Adrenal gland (tissue), 12 donors: Measurements from ENCODE around the gene CTSH. TPM values are rescaled to one million over a fixed set of nuclear protein-coding genes. Genes with fewer than 3 reads are reported as not detected.

Source experiments
- DNase-seq, 7 donors: peaks; one replicate each; pipeline ENCODE4 v3.0.0-alpha.2; 2019 to 2020
- H3K27ac ChIP-seq, 5 donors: fragments of 200-600 bp; sonication (generic) in 4 of 5; 1 replicate in 3 of 5; 2 replicates in 2 of 5; pipeline versions ENCODE4 v1.5.1 to v1.8.0; 2016 to 2020; ENCODE audit warnings: mild to moderate bottlenecking in 1 of 5
- H3K27me3 ChIP-seq: fragments of 200-600 bp; 2 replicates; pipeline ENCODE4 v1.8.0; 2021
- H3K36me3 ChIP-seq, 2 donors: fragments of 200-600 bp; replicated peaks in 1 of 2; 1 replicate in 1 of 2; 2 replicates in 1 of 2; pipeline versions ENCODE4 v1.5.1 to v1.8.0; 2018 to 2022
- H3K4me1 ChIP-seq, 2 donors: fragments of 200-600 bp; replicated peaks in 1 of 2; 1 replicate in 1 of 2; 2 replicates in 1 of 2; pipeline versions ENCODE4 v1.5.1 to v1.8.0; 2018 to 2021
- H3K4me3 ChIP-seq, 4 donors: fragments of 200-600 bp; sonication (generic) in 3 of 4; one replicate each; pipeline ENCODE4 v1.5.1; 2016 to 2018
- H3K9me3 ChIP-seq, 3 donors: fragments of 200-600 bp; sonication (generic) in 1 of 3; replicated peaks in 1 of 3; 1 replicate in 2 of 3; 2 replicates in 1 of 3; pipeline versions ENCODE4 v1.5.1 to v1.8.0; 2016 to 2021
- CTCF ChIP-seq, 6 experiments: fragments of 450-650 bp in 4 of 6; fragments of 200-600 bp in 2 of 6; sonication (generic) in 1 of 6; IDR thresholded peaks; 1 replicate in 5 of 6; 2 replicates in 1 of 6; pipeline versions ENCODE4 v1.5.1 to v1.8.0; 2016 to 2021; ENCODE audit warnings: antibody characterized with exemption in 6 of 6, mild to moderate bottlenecking in 2 of 6, moderate library complexity in 1 of 6
- POLR2A ChIP-seq, 2 donors: fragments of 450-650 bp; IDR thresholded peaks; one replicate each; pipeline ENCODE4 v1.6.1; 2017; ENCODE audit warnings: antibody characterized with exemption in 2 of 2, mild to moderate bottlenecking in 2 of 2, moderate library complexity in 1 of 2
- WGBS, 4 donors: extraction: QIAGEN DNeasy Blood & Tissue Kit in 2 of 4; methylation state at CpG; one replicate each; pipeline versions ENCODE4 v1.1.5 to v1.1.7; 2013 to 2017; 5-methylcytosine and 5-hydroxymethylcytosine counted together
- intact Hi-C, 2 donors: fragments of 100-400 bp; cut with DNase I; formaldehyde crosslinking; loops; one replicate each; pipeline versions ENCODE4 v1.14.1 to v1.15.0; 2022 to 2023
- polyA plus RNA-seq, 3 donors: library from polyadenylated mRNA; stranded (reverse); fragments of 200-250 nt in 2 of 3; fragments of 350-450 nt in 1 of 3; fragmentation: Illumina TruSeq in 1 of 3; extraction: RNeasy Lipid Tissue Mini Kit (QIAGEN cat#74804) in 1 of 3; gene quantifications; one replicate each; pipeline ENCODE4 v1.2.3, GENCODE V29; 2013 to 2014
- total RNA-seq, 9 donors: library from RNA; depleted of rRNA in 4 of 9; stranded (reverse); fragments of >200 nt in 4 of 9; fragments of 120-200 nt in 1 of 9; fragmentation: NEBNext Ultra II Directional in 1 of 9; extraction: Animal tissue kit (Norgen Biotek cat#: 25700) in 1 of 9; gene quantifications; one replicate each; pipeline versions ENCODE4 v1.1.0 to v1.2.4, GENCODE V29; 2013 to 2023
- donor health status: healthy with polysubstance abuse.
- donor health status: Bipolar disorder and iron deficiency.
- donor health status: DM: yes; HTN: yes; CAD: no.
- donor health status: DM: no; HTN: no; CAD: no.
- donor health status: DM: no; HTN: no; CAD: no.
- donor health status: DM: yes; HTN: yes; CAD: no.

The CTSH gene
- total and polyA plus RNA-seq, 12 donors, result 24.2 to 303 (median 139) TPM

GRCh38 chr15:78979456-78980320 lies 34.8 kb upstream of the CTSH start:
- Histone ChIP-seq H3K27me3 (no peaks in the 10 kb centered on the region), H3K4me1 (peaks cover 5 to 6% of the 10 kb centered on the region in 2 donors), H3K4me3 (no peak overlapping the region), H3K27ac (no peak overlapping the region), H3K36me3 (no peaks in the 10 kb centered on the region), H3K9me3 (no peaks in the 10 kb centered on the region)
- intact Hi-C loops, result loop anchor here (5.0 kb wide), 1 partner anchor 67 kb away; no protein-coding TSS in a partner anchor
- peak; percentile 79 to 92 (median 88) for DNase-seq
- WGBS, 4 donors, result 49 to 64% (median 53%) methylated on average over 14 to 17 of the region's 17 CpGs
- no peak for TF ChIP-seq POLR2A (IDR thresholded peaks at IDR 0.05)
- TF ChIP-seq CTCF (IDR thresholded peaks at IDR 0.05), result peak; percentile 72 to 84 (median 79)

GRCh38 chr15:78978601-78979179 lies 33.8 kb upstream of the CTSH start:
- no peaks in the 10 kb centered on the region for H3K27me3 ChIP-seq
- 91 to 95% (median 93%) methylated on average over 18 to 19 of the region's 19 CpGs for WGBS, 4 donors
- intact Hi-C loops, result loop anchor here in 1 of 2 donors (5.0 kb wide), 1 partner anchor 66 kb away; no protein-coding TSS in a partner anchor
- no peak overlapping the region for H3K4me3 ChIP-seq
- TF ChIP-seq POLR2A (IDR thresholded peaks at IDR 0.05) (no peak), CTCF (IDR thresholded peaks at IDR 0.05) (no peak)
- H3K9me3 ChIP-seq, result no peaks in the 10 kb centered on the region
- DNase-seq, result no peak
- H3K4me1 ChIP-seq, result peaks cover 5 to 6% of the 10 kb centered on the region in 2 donors
- no peaks in the 10 kb centered on the region for H3K36me3 ChIP-seq
- H3K27ac ChIP-seq, result no peak overlapping the region

- H3K36me3 ChIP-seq, result no peaks in the 10 kb centered on the region
- 85 to 91% (median 90%) methylated on average over 10 of the region's 10 CpGs for WGBS, 4 donors
These were observed 32.9 kb upstream of the CTSH start for GRCh38 chr15:78977591-78978347.

More at GRCh38 chr15:78977591-78978347, 32.9 kb upstream of the CTSH start:
- TF ChIP-seq CTCF (IDR thresholded peaks at IDR 0.05) (no peak), POLR2A (IDR thresholded peaks at IDR 0.05) (no peak)
- Histone ChIP-seq H3K27ac (no peak overlapping the region), H3K4me3 (no peak overlapping the region), H3K27me3 (no peaks in the 10 kb centered on the region), H3K4me1 (peaks cover 5 to 6% of the 10 kb centered on the region in 2 donors), H3K9me3 (no peaks in the 10 kb centered on the region)
- intact Hi-C loops, result loop anchor here in 1 of 2 donors (5.0 kb wide), 1 partner anchor 65 kb away; no protein-coding TSS in a partner anchor
- no peak for DNase-seq
